Panc1 (cell line): ENCODE data around the gene CAMSAP2.

Source experiments
- CTCF ChIP-seq: fragments of 450-650 bp; IDR thresholded peaks from 2 replicates; pipeline ENCODE4 v1.5.1; 2017; ENCODE audit warnings: mild to moderate bottlenecking
- POLR2AphosphoS5 ChIP-seq: IDR thresholded peaks from 2 replicates; pipeline ENCODE4 v1.6.1; 2012; ENCODE audit warnings: mild to moderate bottlenecking, low read depth, low read length, moderate library complexity
- REST ChIP-seq, 2 experiments: IDR thresholded peaks; 2 replicates each; pipeline ENCODE4 v1.6.1; 2011 to 2012; ENCODE audit warnings: low read depth in 2 of 2, control low read depth in 1 of 2, low read length in 1 of 2, mild to moderate bottlenecking in 1 of 2, moderate library complexity in 1 of 2; ENCODE audit not compliant: insufficient read depth in 1 of 2
- SIN3A ChIP-seq: IDR thresholded peaks from 2 replicates; pipeline ENCODE4 v1.6.1; 2012; ENCODE audit warnings: low read depth, mild to moderate bottlenecking, low read length, moderate library complexity, borderline replicate concordance; ENCODE audit not compliant: insufficient read depth
- TCF7L2 ChIP-seq: IDR thresholded peaks from 2 replicates; pipeline ENCODE4 v1.6.1; 2011; ENCODE audit warnings: mild to moderate bottlenecking, low read depth, low read length, inconsistent platforms

GRCh38 chr1:200753650-200754198 is 15.0 kb downstream of the CAMSAP2 start:
- no peak for TF ChIP-seq CTCF
- TF ChIP-seq POLR2AphosphoS5, result no peak
- TF ChIP-seq REST (IDR thresholded peaks at IDR 0.05; ENCODE audit: insufficient read depth in 1 of 2, low read depth in 2 of 2, low read length in 1 of 2), result no peak
- TF ChIP-seq SIN3A, result no peak
- TF ChIP-seq TCF7L2, result no peak
